ENCODE data around the gene COL9A2. TPM values are rescaled to one million over a fixed set of nuclear protein-coding genes. Genes with fewer than 3 reads are reported as not detected.
A peak's percentile ranks its signal among the peaks of the same experiment; 100 is the strongest.
"Not testable (repeated sequence)": the region's sequence is repeated elsewhere in the genome, so short reads cannot be mapped to it uniquely, and the experiment has no call there.

Gene COL9A2
- 1 to 10 TPM; 2.5 to 3.0 TPM for total RNA-seq

GRCh38 chr1:40316595-40317393 is at the start of gene COL9A2:
Gene COL9A2 (minus strand): TSS chr1:40317286. CDS start chr1:40317197, 89 bp downstream.
- Mint-ChIP-seq H3K27me3 (peaks cover 12% of the 10 kb centered on the region), H3K36me3 (no peaks in the 10 kb centered on the region), H3K4me1 (peaks cover 30% of the 10 kb centered on the region), H3K27ac (peak within 1 kb of the TSS; percentile 36), H3K4me3 (peak within 1 kb of the TSS; percentile 75), H3K9me3 (no peaks in the 10 kb centered on the region)
- peak; percentile 79 for DNase-seq

DNA sequence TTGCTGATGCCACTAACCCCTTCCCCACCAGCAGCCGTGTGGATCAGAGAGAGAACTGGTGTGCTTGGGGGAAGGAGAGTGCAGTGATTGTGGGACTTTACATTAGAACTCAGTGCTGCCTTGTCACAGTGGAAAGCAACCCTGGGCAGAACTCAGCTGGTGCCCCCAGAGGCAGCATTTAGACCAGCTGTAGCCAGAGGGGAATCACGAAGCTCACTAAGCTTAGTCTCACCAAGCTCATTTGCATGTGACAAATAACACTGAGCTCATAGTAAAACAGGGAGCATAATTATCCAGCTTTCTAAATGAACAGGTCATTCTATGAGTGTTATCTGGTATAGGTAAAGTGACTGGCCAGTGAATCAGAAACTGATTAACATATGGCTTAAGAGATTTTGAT is 46.6 kb upstream of the COL9A2 start:
- H3K4me3 Mint-ChIP-seq, result no peak overlapping the region
- H3K36me3 Mint-ChIP-seq, result no peaks in the 10 kb centered on the region
- H3K27me3 Mint-ChIP-seq, result no peaks in the 10 kb centered on the region
- H3K27ac Mint-ChIP-seq, result no peak overlapping the region
- peak; percentile 30 for DNase-seq
- peaks cover 2% of the 10 kb centered on the region for H3K9me3 Mint-ChIP-seq
- H3K4me1 Mint-ChIP-seq, result peaks cover 8% of the 10 kb centered on the region

GRCh38 chr1:40362699-40363098 is 45.6 kb upstream of the COL9A2 start:
- DNase-seq, result no peak
- no peaks in the 10 kb centered on the region for H3K36me3 Mint-ChIP-seq
- no peaks in the 10 kb centered on the region for H3K27me3 Mint-ChIP-seq
- no peak overlapping the region for H3K4me3 Mint-ChIP-seq
- no peak overlapping the region for H3K27ac Mint-ChIP-seq
- H3K4me1 Mint-ChIP-seq, result peaks cover 8% of the 10 kb centered on the region
- peaks cover 8% of the 10 kb centered on the region for H3K9me3 Mint-ChIP-seq

GRCh38 chr1:40362199-40362598 is 45.1 kb upstream of the COL9A2 start:
- no peak for DNase-seq
- Mint-ChIP-seq H3K27ac (no peak overlapping the region), H3K27me3 (no peaks in the 10 kb centered on the region), H3K9me3 (peaks cover 10% of the 10 kb centered on the region), H3K36me3 (peaks cover 1% of the 10 kb centered on the region), H3K4me3 (no peak overlapping the region), H3K4me1 (peaks cover 8% of the 10 kb centered on the region)

- H3K27ac Mint-ChIP-seq, result no peak overlapping the region
Measured at GRCh38 chr1:40361637-40362036, 44.6 kb upstream of the COL9A2 start.

GRCh38 chr1:40361201-40361600 is 44.1 kb upstream of the COL9A2 start:
- Mint-ChIP-seq H3K36me3 (peaks cover 1% of the 10 kb centered on the region), H3K4me1 (peaks cover 10% of the 10 kb centered on the region), H3K27me3 (no peaks in the 10 kb centered on the region), H3K4me3 (no peak overlapping the region), H3K9me3 (peaks cover 10% of the 10 kb centered on the region), H3K27ac (no peak overlapping the region)
- DNase-seq, result no peak

More at GRCh38 chr1:40361637-40362036, 44.6 kb upstream of the COL9A2 start:
- no peaks in the 10 kb centered on the region for H3K27me3 Mint-ChIP-seq
- peaks cover 9% of the 10 kb centered on the region for H3K4me1 Mint-ChIP-seq
- no peak for DNase-seq
- H3K36me3 Mint-ChIP-seq, result peaks cover 1% of the 10 kb centered on the region
- H3K9me3 Mint-ChIP-seq, result peaks cover 10% of the 10 kb centered on the region
- no peak overlapping the region for H3K4me3 Mint-ChIP-seq

DNA sequence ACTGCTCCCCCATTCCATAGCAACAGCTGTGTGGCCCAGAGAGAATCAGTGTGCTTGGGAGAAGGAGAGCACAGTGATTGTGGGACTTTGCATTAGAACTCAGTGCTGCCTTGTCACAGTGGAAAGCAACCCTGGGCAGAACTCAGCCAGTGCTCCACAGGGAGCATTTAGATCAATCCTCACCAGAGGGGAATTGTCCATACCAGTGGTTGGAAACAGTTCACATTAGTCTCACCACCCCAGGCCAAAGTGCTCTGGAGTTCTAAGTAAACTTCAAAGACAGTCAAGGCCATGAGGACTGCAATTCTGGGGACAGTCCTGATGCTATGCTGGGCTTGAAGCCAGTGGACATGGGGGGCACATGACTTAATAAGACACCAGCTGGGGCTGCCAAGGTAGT is 43.5 kb upstream of the COL9A2 start:
- H3K4me3 Mint-ChIP-seq, result no peak overlapping the region
- H3K27me3 Mint-ChIP-seq, result no peaks in the 10 kb centered on the region
- H3K27ac Mint-ChIP-seq, result no peak overlapping the region
- peaks cover 10% of the 10 kb centered on the region for H3K9me3 Mint-ChIP-seq
- no peak for DNase-seq
- peaks cover 1% of the 10 kb centered on the region for H3K36me3 Mint-ChIP-seq
- peaks cover 10% of the 10 kb centered on the region for H3K4me1 Mint-ChIP-seq

- Mint-ChIP-seq H3K4me3 (no peak overlapping the region), H3K9me3 (peaks cover 10% of the 10 kb centered on the region), H3K36me3 (peaks cover 1% of the 10 kb centered on the region), H3K27ac (no peak overlapping the region), H3K27me3 (no peaks in the 10 kb centered on the region), H3K4me1 (peaks cover 1% of the 10 kb centered on the region)
- no peak for DNase-seq
Measured at GRCh38 chr1:40357625-40358024, 40.5 kb upstream of the COL9A2 start.

GRCh38 chr1:40353082-40353481 is 36.0 kb upstream of the COL9A2 start:
- peaks cover 4% of the 10 kb centered on the region for H3K9me3 Mint-ChIP-seq
- DNase-seq, result no peak
- H3K27ac Mint-ChIP-seq, result no peak overlapping the region
- no peak overlapping the region for H3K4me3 Mint-ChIP-seq
- peaks cover 1% of the 10 kb centered on the region for H3K36me3 Mint-ChIP-seq
- H3K4me1 Mint-ChIP-seq, result peaks cover 8% of the 10 kb centered on the region
- no peaks in the 10 kb centered on the region for H3K27me3 Mint-ChIP-seq

DNA sequence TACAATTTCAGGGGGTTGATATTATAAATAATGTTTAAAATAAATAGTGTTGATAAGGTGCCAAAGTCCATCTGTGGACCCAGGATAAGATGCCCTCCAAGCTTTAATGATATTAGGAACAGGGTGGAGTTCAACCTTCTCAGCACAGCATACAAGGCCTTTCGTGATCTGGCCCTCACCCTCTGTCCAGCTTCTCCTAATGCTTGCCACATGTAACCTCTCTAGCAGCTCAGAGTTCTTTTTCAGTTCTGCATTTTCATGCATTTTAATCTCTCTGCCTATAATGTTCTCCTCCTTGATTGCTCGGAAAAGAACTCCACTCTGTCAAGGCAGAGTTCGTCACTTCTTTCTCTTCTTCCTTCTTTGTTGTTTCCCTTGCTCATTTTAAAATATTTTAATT is 35.0 kb upstream of the COL9A2 start:
- Mint-ChIP-seq H3K36me3 (no peaks in the 10 kb centered on the region), H3K9me3 (no peaks in the 10 kb centered on the region), H3K27me3 (no peaks in the 10 kb centered on the region), H3K4me3 (no peak overlapping the region), H3K27ac (no peak overlapping the region), H3K4me1 (peaks cover 8% of the 10 kb centered on the region)
- no peak for DNase-seq

GRCh38 chr1:40351124-40351523 is 34.0 kb upstream of the COL9A2 start:
- no peaks in the 10 kb centered on the region for H3K27me3 Mint-ChIP-seq
- no peak overlapping the region for H3K4me3 Mint-ChIP-seq
- no peak for DNase-seq
- peaks cover 7% of the 10 kb centered on the region for H3K4me1 Mint-ChIP-seq
- H3K9me3 Mint-ChIP-seq, result no peaks in the 10 kb centered on the region
- no peaks in the 10 kb centered on the region for H3K36me3 Mint-ChIP-seq
- no peak overlapping the region for H3K27ac Mint-ChIP-seq

- DNase-seq, result no peak
- Mint-ChIP-seq H3K4me1 (peaks cover 8% of the 10 kb centered on the region), H3K9me3 (no peaks in the 10 kb centered on the region), H3K27ac (no peak overlapping the region), H3K27me3 (no peaks in the 10 kb centered on the region), H3K36me3 (no peaks in the 10 kb centered on the region), H3K4me3 (no peak overlapping the region)
Measured at GRCh38 chr1:40350391-40350790, 33.3 kb upstream of the COL9A2 start.

DNA sequence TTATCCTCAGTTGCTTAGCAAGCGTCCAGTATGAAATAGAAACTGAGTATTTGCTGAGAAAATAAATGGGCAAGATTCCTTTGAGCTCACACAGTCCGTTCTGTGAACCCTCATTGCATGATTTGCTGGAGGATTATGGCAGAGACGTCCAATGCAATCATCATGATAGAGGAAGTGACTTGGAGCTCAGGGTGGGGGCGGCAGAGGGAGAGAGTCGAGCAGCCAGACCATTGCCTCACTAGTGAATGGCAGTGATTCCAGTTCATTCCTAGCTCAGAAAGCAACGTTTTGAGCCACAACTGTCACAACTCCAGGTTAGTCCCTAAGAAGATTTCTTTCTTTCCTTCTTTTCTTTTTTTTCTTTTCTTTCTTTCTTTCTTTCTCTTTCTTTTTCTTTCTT is 27.5 kb upstream of the COL9A2 start:
- peak overlapping the region; percentile 47 for H3K27ac Mint-ChIP-seq

GRCh38 chr1:40342381-40342717 is 25.3 kb upstream of the COL9A2 start:
- Mint-ChIP-seq H3K27ac (peak overlapping the region; percentile 89), H3K4me1 (peaks cover 46% of the 10 kb centered on the region)
- not testable (repeated sequence) for H3K27me3 Mint-ChIP-seq, H3K36me3 Mint-ChIP-seq, H3K9me3 Mint-ChIP-seq, DNase-seq, H3K4me3 Mint-ChIP-seq

More for the DNA sequence above, 27.5 kb upstream of the COL9A2 start:
- no peaks in the 10 kb centered on the region for H3K9me3 Mint-ChIP-seq
- no peaks in the 10 kb centered on the region for H3K27me3 Mint-ChIP-seq
- H3K4me1 Mint-ChIP-seq, result peaks cover 38% of the 10 kb centered on the region
- DNase-seq, result no peak
- peaks cover 9% of the 10 kb centered on the region for H3K36me3 Mint-ChIP-seq
- peak overlapping the region; percentile 40 for H3K4me3 Mint-ChIP-seq

DNA sequence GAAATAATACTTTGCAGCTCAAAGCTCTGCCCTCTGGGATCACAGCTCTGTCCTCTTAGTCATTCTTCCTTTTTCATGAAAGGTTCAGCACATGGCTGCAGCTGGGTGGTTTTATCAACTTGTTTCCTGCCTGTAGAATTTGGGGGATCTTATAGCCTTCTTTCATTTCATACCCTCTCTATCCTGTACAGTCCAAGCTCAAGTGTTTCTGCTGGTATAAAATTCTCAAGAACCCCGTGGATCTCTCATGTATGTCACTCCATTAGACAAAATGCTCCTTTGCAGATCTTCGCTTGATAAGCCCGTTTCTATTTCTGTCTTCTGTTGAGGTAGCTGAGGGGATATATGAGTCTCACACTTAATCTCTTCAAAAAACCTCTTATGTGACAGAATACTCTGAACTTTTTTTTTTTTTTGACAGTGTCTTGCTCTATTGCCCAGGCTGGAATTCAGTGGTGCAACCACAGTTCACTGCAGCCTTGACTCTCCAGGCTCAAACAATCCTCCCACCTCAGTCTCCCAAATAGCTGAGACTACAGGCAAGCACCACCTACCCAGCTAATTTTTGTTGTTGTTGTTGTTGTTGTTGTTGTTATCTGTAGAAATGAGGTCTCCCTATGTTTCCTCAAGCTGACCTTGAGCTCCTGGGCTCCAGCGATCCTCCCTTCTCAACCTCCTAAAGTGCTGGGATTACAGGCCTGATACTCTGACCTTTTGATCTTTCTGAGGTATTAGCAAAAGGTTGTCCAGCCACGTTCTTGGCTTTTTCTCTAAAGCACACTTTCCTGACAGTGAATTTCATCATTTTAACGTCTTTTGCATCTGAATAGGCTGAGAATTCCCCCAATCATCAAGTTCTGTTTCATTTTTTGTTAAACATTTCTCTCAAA is 24.6 kb upstream of the COL9A2 start:
- peaks cover 9% of the 10 kb centered on the region for H3K36me3 Mint-ChIP-seq
- no peaks in the 10 kb centered on the region for H3K9me3 Mint-ChIP-seq
- peaks cover 46% of the 10 kb centered on the region for H3K4me1 Mint-ChIP-seq
- H3K4me3 Mint-ChIP-seq, result no peak overlapping the region
- DNase-seq, result no peak
- H3K27ac Mint-ChIP-seq, result peak overlapping the region; percentile 89
- H3K27me3 Mint-ChIP-seq, result no peaks in the 10 kb centered on the region

All from activated naive CD8-positive, alpha-beta T cell treated with anti-CD3 and anti-CD28 coated beads for 36 hours (primary cell).